ENCODE data around the gene ANKRD18A.
"Not testable (repeated sequence)": the region's sequence is repeated elsewhere in the genome, so short reads cannot be mapped to it uniquely, and the experiment has no call there.

The ANKRD18A gene

GRCh38 chr9:38626006-38626405, 5.6 kb upstream of the ANKRD18A start:
- DNase-seq: no peak

- DNase-seq: no peak
These were observed 2.6 kb upstream of the ANKRD18A start for GRCh38 chr9:38622951-38623350.

GRCh38 chr9:38622288-38622674, 1.9 kb upstream of the ANKRD18A start:
- no peak for DNase-seq

- DNase-seq: peak; percentile 38
These were observed 1.3 kb upstream of the ANKRD18A start for GRCh38 chr9:38621434-38622287.

- no peak for DNase-seq
These were observed 594 bp downstream of the ANKRD18A start for GRCh38 chr9:38619556-38620447.

- DNase-seq: not testable (repeated sequence)
These were observed 22.2 kb downstream of the ANKRD18A start for GRCh38 chr9:38598029-38598745.

- DNase-seq: not testable (repeated sequence)
These were observed 25.3 kb downstream of the ANKRD18A start for GRCh38 chr9:38595117-38595516.

- peak; percentile 62 for DNase-seq
These were observed 28.9 kb downstream of the ANKRD18A start for GRCh38 chr9:38591346-38592063.

GRCh38 chr9:38583765-38584164, 36.6 kb downstream of the ANKRD18A start:
- not testable (repeated sequence) for DNase-seq

GRCh38 chr9:38580112-38580511, 40.3 kb downstream of the ANKRD18A start:
- DNase-seq: not testable (repeated sequence)

- not testable (repeated sequence) for DNase-seq
These were observed 44.2 kb downstream of the ANKRD18A start for GRCh38 chr9:38576181-38576580.

- DNase-seq: not testable (repeated sequence)
These were observed 54.3 kb downstream of the ANKRD18A start for GRCh38 chr9:38566048-38566447.

- not testable (repeated sequence) for DNase-seq
These were observed 55.2 kb downstream of the ANKRD18A start for GRCh38 chr9:38565178-38565577.

GRCh38 chr9:38563911-38564310, 56.5 kb downstream of the ANKRD18A start:
- not testable (repeated sequence) for DNase-seq

GRCh38 chr9:38561134-38561533, 59.3 kb downstream of the ANKRD18A start:
- not testable (repeated sequence) for DNase-seq

- DNase-seq: not testable (repeated sequence)
These were observed 61.2 kb downstream of the ANKRD18A start for GRCh38 chr9:38559172-38559571.

GRCh38 chr9:38557746-38558145, 62.6 kb downstream of the ANKRD18A start:
- DNase-seq: not testable (repeated sequence)

- not testable (repeated sequence) for DNase-seq
These were observed 65.4 kb downstream of the ANKRD18A start for GRCh38 chr9:38554966-38555365.

GRCh38 chr9:38553019-38553418, 67.4 kb downstream of the ANKRD18A start:
- DNase-seq: not testable (repeated sequence)

- not testable (repeated sequence) for DNase-seq
These were observed 73.8 kb downstream of the ANKRD18A start for GRCh38 chr9:38546497-38547163.

- not testable (repeated sequence) for DNase-seq
These were observed 79.9 kb downstream of the ANKRD18A start for GRCh38 chr9:38540535-38540934.

Measured in right hindlimb (tissue), 1 donor.